Muscle of back (tissue), 11 donors: ENCODE results near the gene KSR1. TPM values are rescaled to one million over a fixed set of nuclear protein-coding genes. Genes with fewer than 3 reads are reported as not detected.

Experiments
- DNase-seq, 3 donors: peaks; one replicate each; pipeline versions ENCODE4 v3.0.0 to v3.0.0-alpha.2; 2013
- polyA plus RNA-seq, 10 donors: library from polyadenylated mRNA; unstranded; fragments of 120-200 nt; gene quantifications; one replicate each; pipeline ENCODE4 v1.2.1, GENCODE V29; 2013; ENCODE audit not compliant: insufficient read length in 10 of 10

KSR1 gene
- polyA plus RNA-seq, 10 donors: 56.1 to 93.2 (median 75.6) TPM

- no peak for DNase-seq
Observed at GRCh38 chr17:27549251-27549893, 93.1 kb downstream of the KSR1 start.

GRCh38 chr17:27550291-27550930 is 94.2 kb downstream of the KSR1 start:
- DNase-seq: no peak

DNA sequence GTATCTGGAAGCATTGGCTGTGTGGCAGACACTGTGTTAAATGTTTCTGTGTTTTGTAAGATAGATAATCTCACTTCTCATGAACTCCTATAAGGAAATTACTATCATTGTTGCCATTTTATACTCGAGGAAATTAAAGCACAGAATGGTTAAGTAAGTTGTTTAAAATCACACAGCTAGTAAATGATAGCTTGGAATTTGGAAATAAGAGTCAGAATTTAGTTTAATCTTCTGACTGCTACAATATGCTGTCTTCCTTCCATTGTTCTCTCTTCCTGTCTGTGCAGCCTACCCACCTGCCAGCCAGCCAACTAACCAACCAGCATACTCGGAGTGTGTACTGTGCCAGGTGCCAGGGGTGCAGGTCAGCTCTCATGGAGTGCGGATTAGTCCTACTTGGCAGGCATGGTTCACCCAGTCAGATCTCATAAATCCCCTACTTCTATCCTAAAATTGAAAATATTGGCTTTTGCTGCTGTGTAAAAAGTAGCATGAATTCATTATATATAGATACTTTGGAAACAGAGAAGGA is 94.8 kb downstream of the KSR1 start:
- no peak for DNase-seq

DNA sequence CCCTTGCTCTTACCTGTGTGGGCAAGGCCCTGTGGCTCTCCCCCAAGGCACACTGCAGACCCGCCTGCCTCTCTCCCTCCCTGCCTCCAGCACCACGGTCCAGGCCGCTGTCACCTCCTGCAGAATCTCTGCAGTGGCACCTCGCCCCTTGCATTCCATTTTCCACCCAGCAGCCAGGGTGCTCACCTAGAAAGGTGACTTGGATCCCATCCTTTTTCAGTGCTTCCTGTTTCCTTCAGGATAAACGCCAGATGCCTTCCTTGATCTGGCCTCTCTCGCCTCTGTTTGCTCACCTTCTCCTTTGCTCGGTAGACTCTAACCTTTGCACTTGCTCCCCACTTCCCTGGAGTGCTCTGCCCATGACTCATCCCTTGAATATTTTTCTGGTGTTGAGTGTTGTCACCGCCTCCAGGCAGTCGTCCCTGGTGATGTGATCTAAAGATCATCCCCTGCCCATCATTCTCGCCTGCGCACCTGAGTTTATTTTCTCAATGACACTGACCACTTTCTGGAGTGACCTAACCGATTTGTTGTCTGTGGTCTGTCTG is 95.5 kb downstream of the KSR1 start:
- DNase-seq: no peak

GRCh38 chr17:27552276-27552732 is 96.1 kb downstream of the KSR1 start:
- no peak for DNase-seq

GRCh38 chr17:27553019-27553511 is 96.8 kb downstream of the KSR1 start:
- DNase-seq: no peak

- DNase-seq: no peak
Observed at GRCh38 chr17:27554152-27554551, 97.9 kb downstream of the KSR1 start.

DNA sequence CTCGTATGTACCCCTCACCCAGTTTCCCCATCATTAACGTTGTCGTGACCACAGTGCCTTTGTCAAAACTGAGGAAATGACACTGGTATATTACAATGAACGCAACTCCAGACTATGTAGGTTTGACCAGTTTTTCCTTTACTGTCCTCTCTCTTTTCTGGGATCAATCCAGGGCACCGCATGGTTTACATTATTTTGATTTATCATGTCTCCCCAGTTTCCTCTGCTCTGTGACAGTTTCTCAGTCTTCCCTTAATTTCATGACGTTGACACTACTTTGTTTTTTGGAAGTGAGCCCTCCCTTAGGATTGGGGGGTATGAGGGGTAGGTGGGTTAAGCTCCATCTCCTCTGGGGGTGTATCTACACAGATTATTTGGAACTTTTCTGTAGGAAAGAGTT is 98.7 kb downstream of the KSR1 start:
- DNase-seq: no peak

- no peak for DNase-seq
Observed at GRCh38 chr17:27555339-27555738, 99.1 kb downstream of the KSR1 start.

DNA sequence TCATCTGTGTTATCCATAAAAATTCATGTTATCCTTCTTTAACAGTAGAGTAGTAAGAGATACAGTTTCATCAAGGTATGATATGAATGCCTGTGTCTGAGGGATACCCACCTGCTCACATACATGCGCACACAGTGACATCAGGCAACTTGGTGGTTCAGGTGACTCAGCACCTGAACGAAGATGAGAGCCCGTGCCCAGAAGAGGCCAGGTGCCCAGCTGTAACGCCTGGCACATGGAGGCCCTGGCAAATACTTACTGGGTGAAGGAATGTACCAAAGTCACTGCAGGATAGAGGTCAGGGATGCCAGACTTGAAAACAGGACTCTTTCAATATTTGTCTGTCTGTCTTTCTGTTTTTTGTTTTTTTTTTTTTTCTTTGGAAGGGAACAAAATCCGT is 102.1 kb downstream of the KSR1 start:
- DNase-seq: no peak

GRCh38 chr17:27558842-27559505 is 102.7 kb downstream of the KSR1 start:
- DNase-seq: no peak

- peak; percentile 90 to 95 (median 93) for DNase-seq
Observed at GRCh38 chr17:27559506-27560481, 103.5 kb downstream of the KSR1 start.

DNA sequence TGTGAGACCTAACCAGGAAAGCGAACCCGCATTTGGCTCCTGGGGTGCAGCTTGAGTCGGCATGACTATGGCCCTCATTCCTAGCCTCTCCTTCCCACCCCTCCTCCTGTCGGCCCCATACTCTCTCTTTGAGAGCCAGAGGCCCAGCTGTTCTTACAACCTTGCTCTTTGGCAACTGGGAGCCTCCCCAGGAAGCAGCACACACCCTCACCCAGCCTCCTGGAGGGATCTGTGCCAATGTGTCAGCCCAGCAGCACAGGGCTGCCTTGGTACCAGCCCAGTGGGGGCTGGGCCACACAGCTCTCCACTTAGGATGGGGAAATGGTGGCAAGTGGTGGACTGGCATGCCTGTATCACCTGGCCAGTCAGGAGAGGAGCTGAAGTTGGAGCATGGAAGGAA is 104.4 kb downstream of the KSR1 start:
- no peak for DNase-seq

GRCh38 chr17:27562777-27563455 is 106.7 kb downstream of the KSR1 start:
- no peak for DNase-seq

DNA sequence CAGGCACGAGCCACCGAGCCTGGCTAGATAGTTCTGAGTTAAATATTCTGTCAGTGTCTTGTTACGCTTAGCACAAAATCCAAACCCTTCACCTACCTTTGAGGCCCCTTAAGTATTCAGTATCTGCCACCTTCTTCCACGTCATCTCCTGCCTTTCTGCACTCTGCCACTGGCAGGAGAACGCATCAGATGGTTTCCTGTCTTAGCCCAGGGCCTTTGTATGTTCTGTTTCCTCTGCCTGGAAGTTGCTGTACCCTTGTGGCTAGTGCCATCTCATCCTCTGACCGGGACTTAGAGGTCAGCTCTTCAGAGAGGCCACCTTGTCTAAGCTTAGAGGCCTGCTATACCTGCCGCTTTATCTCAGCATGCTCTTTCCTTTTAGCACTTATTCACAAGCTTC is 107.3 kb downstream of the KSR1 start:
- no peak for DNase-seq

DNA sequence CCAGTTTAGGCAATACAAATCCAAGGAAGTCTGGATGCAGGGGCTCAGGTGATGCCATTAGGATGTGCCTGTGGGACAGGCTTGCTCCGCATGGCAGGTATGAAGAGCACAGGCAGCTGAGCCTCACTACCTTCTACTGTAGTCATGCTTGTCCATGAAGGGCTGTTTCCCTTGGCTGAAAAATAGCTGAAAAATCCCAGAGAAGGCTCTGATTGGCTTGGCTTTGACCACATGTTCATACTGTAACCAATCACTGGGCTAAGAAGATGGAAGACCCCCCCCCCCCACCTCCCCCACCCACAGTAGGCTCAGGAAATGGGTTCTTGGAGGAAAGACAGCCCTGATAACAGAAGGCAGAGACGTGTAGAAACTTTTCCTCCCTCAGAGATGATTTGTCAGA is 108.2 kb downstream of the KSR1 start:
- no peak for DNase-seq

GRCh38 chr17:27565874-27566670 is 109.8 kb downstream of the KSR1 start:
- no peak for DNase-seq

GRCh38 chr17:27566671-27567562 is 110.7 kb downstream of the KSR1 start:
- DNase-seq: peak in 1 of 3 donors; percentile 57

DNA sequence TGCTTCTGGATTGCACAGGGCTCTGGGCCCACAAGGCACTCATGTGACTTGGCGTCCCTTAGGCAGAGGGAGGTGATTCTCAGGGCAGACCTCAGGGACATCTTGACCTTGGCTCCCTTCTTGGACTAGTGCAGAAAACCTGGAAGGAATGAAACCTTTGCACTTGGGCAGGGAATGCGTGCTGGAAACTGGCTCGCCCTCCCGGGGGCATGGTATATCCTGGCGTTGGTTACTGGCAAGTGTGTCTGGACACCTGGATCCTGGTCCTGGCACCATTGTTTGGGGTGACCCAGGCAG is 111.3 kb downstream of the KSR1 start:
- DNase-seq: no peak
